SHP77 (cell line): Measurements from ENCODE around the gene AMN1.
"Not testable (repeated sequence)": the region's sequence is repeated elsewhere in the genome, so short reads cannot be mapped to it uniquely, and the experiment has no call there.

ENCODE experiments used
- DNase-seq, 2 experiments: peaks; one replicate each; lab custom pipeline; 2025; lab: John Stamatoyannopoulos, UW

Gene AMN1

GRCh38 chr12:31728917-31729640 is at the start of gene AMN1:
Gene AMN1, minus strand, starts transcription at chr12:31729021. Its CDS starts 13 bp downstream, at chr12:31729008.
- DNase-seq = peak; percentile 100

GRCh38 chr12:31773867-31774266 is 45.0 kb upstream of the AMN1 start:
- no peak for DNase-seq

- DNase-seq = peak; percentile 52 to 74
These were observed 44.5 kb upstream of the AMN1 start for GRCh38 chr12:31773223-31773750.

GRCh38 chr12:31772685-31773222 is 43.9 kb upstream of the AMN1 start:
- DNase-seq = no peak

- DNase-seq = no peak
These were observed 43.4 kb upstream of the AMN1 start for GRCh38 chr12:31772186-31772585.

GRCh38 chr12:31768046-31768445 is 39.2 kb upstream of the AMN1 start:
- peak; percentile 81 to 89 for DNase-seq

GRCh38 chr12:31765931-31766330 is 37.1 kb upstream of the AMN1 start:
- DNase-seq = no peak

- no peak for DNase-seq
These were observed 31.0 kb upstream of the AMN1 start for GRCh38 chr12:31759632-31760459.

- not testable (repeated sequence) for DNase-seq
These were observed 29.5 kb upstream of the AMN1 start for GRCh38 chr12:31758297-31758696.

GRCh38 chr12:31756977-31757420 is 28.2 kb upstream of the AMN1 start:
- no peak for DNase-seq

- DNase-seq = peak; percentile 92 to 93
These were observed 23.6 kb upstream of the AMN1 start for GRCh38 chr12:31752450-31752849.

GRCh38 chr12:31751085-31751484 is 22.3 kb upstream of the AMN1 start:
- DNase-seq = no peak

GRCh38 chr12:31750747-31751039 is 21.9 kb upstream of the AMN1 start:
- DNase-seq = no peak

- DNase-seq = peak; percentile 100
These were observed 20.3 kb upstream of the AMN1 start for GRCh38 chr12:31749024-31749704.

GRCh38 chr12:31745242-31745641 is 16.4 kb upstream of the AMN1 start:
- no peak for DNase-seq

GRCh38 chr12:31744363-31744762 is 15.5 kb upstream of the AMN1 start:
- not testable (repeated sequence) for DNase-seq

- no peak for DNase-seq
These were observed 14.1 kb upstream of the AMN1 start for GRCh38 chr12:31742891-31743290.

GRCh38 chr12:31740628-31741027 is 11.8 kb upstream of the AMN1 start:
- DNase-seq = no peak

GRCh38 chr12:31737763-31738162 is 8.9 kb upstream of the AMN1 start:
- DNase-seq = no peak

- DNase-seq = no peak
These were observed 8.5 kb upstream of the AMN1 start for GRCh38 chr12:31737345-31737744.

- DNase-seq = no peak
These were observed 7.7 kb upstream of the AMN1 start for GRCh38 chr12:31736472-31736871.
